HepG2 (cell line): ENCODE results near the gene MMP10. TPM values are rescaled to one million over a fixed set of nuclear protein-coding genes. Genes with fewer than 3 reads are reported as not detected.

ENCODE experiments used
- ATAC-seq: fragments of 200-7000 bp; cut with Tn5 transposase; 3 replicates; pipeline ENCODE4 v1.9.1; 2020; ENCODE audit warnings: mild to moderate bottlenecking, moderate library complexity
- BruUV-seq: library from RNA; stranded (reverse); fragments of 400-500 nt; replicated peaks from 2 replicates; lab custom pipeline; 2021; lab: Mats Ljungman, UMichigan
- CTCF ChIA-PET: fragments of 300-600 bp; formaldehyde crosslinking; extraction: SDS; loops from one replicate; lab custom pipeline; 2021; ENCODE audit warnings: low total read pairs, inconsistent platforms, low intra/inter-chr PET ratio; lab: Yijun Ruan, JAX
- POLR2A ChIA-PET: fragments of 350-600 bp; sonication (Branson Sonifier 250); formaldehyde crosslinking; loops from one replicate; lab custom pipeline; 2020; ENCODE audit warnings: antibody characterized with exemption, inconsistent platforms; lab: Yijun Ruan, JAX
- DNase-seq: peaks from one replicate; pipeline ENCODE4 v3.0.0-alpha.2; 2015; ENCODE audit warnings: low spot score
- FAIRE-seq: peaks from 3 replicates; lab custom pipeline; 2011; peaks lifted over from hg19 to GRCh38; lab: Jason Lieb, UNC
- H2AFZ ChIP-seq: one replicate; pipeline ENCODE4 v1.6.1; 2011; ENCODE audit warnings: low read length, inconsistent platforms
- H3K27ac ChIP-seq: fragments of 300-600 bp; 3 replicates; pipeline ENCODE4 v1.8.0; 2011; ENCODE audit warnings: mixed run types, mild to moderate bottlenecking, mixed read lengths, low read length, inconsistent platforms; ENCODE audit not compliant: insufficient read depth; ENCODE audit errors: extremely low read length
- H3K27me3 ChIP-seq, 2 experiments: fragments of 200-600 bp in 1 of 2; 2 replicates in 1 of 2; 3 replicates in 1 of 2; pipeline versions ENCODE4 v1.6.0 to v1.8.0; 2011; ENCODE audit warnings: low read length in 2 of 2, mild to moderate bottlenecking in 2 of 2, moderate library complexity in 2 of 2, inconsistent platforms in 1 of 2; ENCODE audit not compliant: insufficient read depth in 2 of 2, control insufficient read depth in 1 of 2
- H3K36me3 ChIP-seq, 2 experiments: fragments of 200-600 bp in 1 of 2; replicated peaks in 1 of 2; 2 replicates in 1 of 2; 3 replicates in 1 of 2; pipeline versions ENCODE4 v1.5.1 to v1.8.0; 2011; ENCODE audit warnings: low read length in 2 of 2, inconsistent platforms in 1 of 2; ENCODE audit not compliant: insufficient read depth in 2 of 2, control insufficient read depth in 1 of 2
- H3K4me1 ChIP-seq: 2 replicates; pipeline ENCODE4 v1.5.1; 2012; ENCODE audit warnings: low read length, inconsistent platforms; ENCODE audit not compliant: insufficient read depth
- H3K4me2 ChIP-seq: 2 replicates; pipeline ENCODE4 v1.6.0; 2011; ENCODE audit warnings: low read depth, low read length, inconsistent platforms
- H3K4me3 ChIP-seq, 3 experiments: fragments of 200-600 bp in 1 of 3; sonication (generic), shearing (Covaris generic) in 1 of 3; replicated peaks in 1 of 3; 2 replicates each; pipeline ENCODE4 v1.5.1; 2011 to 2016; ENCODE audit warnings: low read length in 3 of 3, inconsistent platforms in 2 of 3, low read depth in 2 of 3, mild to moderate bottlenecking in 2 of 3, control low read depth in 1 of 3, mixed read lengths in 1 of 3; ENCODE audit not compliant: insufficient read depth in 1 of 3
- H3K79me2 ChIP-seq: one replicate; pipeline ENCODE4 v1.6.1; 2011; ENCODE audit warnings: low read length, inconsistent platforms; ENCODE audit not compliant: insufficient read depth
- H3K9ac ChIP-seq: 2 replicates; pipeline ENCODE4 v1.6.0; 2011; ENCODE audit warnings: mild to moderate bottlenecking, low read depth, low read length, inconsistent platforms; ENCODE audit not compliant: insufficient read depth
- H3K9me3 ChIP-seq: 2 replicates; pipeline ENCODE4 v1.5.1; 2012; ENCODE audit warnings: mild to moderate bottlenecking, low read length
- H4K20me1 ChIP-seq: 2 replicates; pipeline ENCODE4 v1.6.0; 2011; ENCODE audit warnings: inconsistent platforms, mild to moderate bottlenecking, low read length, moderate library complexity; ENCODE audit not compliant: insufficient read depth
- CBFB ChIP-seq: sonication (generic); formaldehyde crosslinking; IDR thresholded peaks from 2 replicates; pipeline ENCODE4 v1.4.0; 2020; ENCODE audit warnings: missing genetic modification reagents
- GABPA ChIP-seq, 2 experiments: IDR thresholded peaks; 2 replicates each; pipeline ENCODE4 v1.6.1; 2011 to 2016; ENCODE audit warnings: low read depth in 2 of 2, low read length in 1 of 2, missing biosample characterization in 1 of 2, missing genetic modification characterization in 1 of 2
- GABPB1 ChIP-seq: IDR thresholded peaks from 2 replicates; pipeline ENCODE4 v1.6.1; 2016; ENCODE audit warnings: mild to moderate bottlenecking, missing genetic modification reagents, moderate library complexity, missing compliant biosample characterization
- KDM3A ChIP-seq: IDR thresholded peaks from 2 replicates; pipeline ENCODE4 v1.6.1; 2018; ENCODE audit warnings: low read depth, missing compliant biosample characterization
- MLX ChIP-seq: IDR thresholded peaks from 2 replicates; pipeline ENCODE4 v1.6.1; 2016
- MTF2 ChIP-seq: sonication (generic); formaldehyde crosslinking; IDR thresholded peaks from 2 replicates; pipeline ENCODE4 v1.5.0; 2020; ENCODE audit warnings: missing genetic modification reagents, borderline replicate concordance
- NPAS2 ChIP-seq: sonication (generic); formaldehyde crosslinking; IDR thresholded peaks from 2 replicates; pipeline ENCODE4 v1.8.0; 2022; ENCODE audit warnings: mild to moderate bottlenecking, missing genetic modification reagents, borderline replicate concordance
- NR2F2 ChIP-seq: IDR thresholded peaks from 2 replicates; pipeline ENCODE4 v1.6.1; 2012; ENCODE audit warnings: low read depth, inconsistent platforms, borderline replicate concordance
- RARA ChIP-seq: IDR thresholded peaks from 2 replicates; pipeline ENCODE4 v1.6.1; 2016; ENCODE audit warnings: missing genetic modification reagents, missing compliant biosample characterization
- RBAK ChIP-seq: sonication (generic); formaldehyde crosslinking; IDR thresholded peaks from 2 replicates; pipeline ENCODE4 v1.5.1; 2020; ENCODE audit warnings: mild to moderate bottlenecking, missing genetic modification reagents
- TAF15 ChIP-seq: fragments of 200-400 bp; formaldehyde crosslinking; IDR thresholded peaks from one replicate; pipeline ENCODE4 v1.6.1; 2018; ENCODE audit warnings: mild to moderate bottlenecking, low read depth, low read length; ENCODE audit not compliant: poor library complexity, severe bottlenecking
- ZNF563 ChIP-seq: sonication (generic); formaldehyde crosslinking; IDR thresholded peaks from 2 replicates; pipeline ENCODE4 v1.8.0; 2022; ENCODE audit warnings: mild to moderate bottlenecking, moderate library complexity, missing genetic modification reagents
- ZNF75D ChIP-seq: sonication (generic); formaldehyde crosslinking; IDR thresholded peaks from 2 replicates; pipeline ENCODE4 v1.8.1; 2023; ENCODE audit warnings: missing genetic modification reagents, mild to moderate bottlenecking, borderline replicate concordance
- ZNF768 ChIP-seq: sonication (generic); formaldehyde crosslinking; IDR thresholded peaks from 2 replicates; pipeline ENCODE4 v1.4.0; 2020; ENCODE audit warnings: missing genetic modification reagents
- WGBS: methylation state at CpG from one replicate; pipeline ENCODE4 v1.1.6; 2017; ENCODE audit warnings: low lambda C conversion rate; 5-methylcytosine and 5-hydroxymethylcytosine counted together
- in situ Hi-C: cut with HindIII; loops from 2 replicates; pipeline ENCODE4 v1.10.0; 2017; ENCODE audit warnings: low pct_unique_long_range_greater_than_20kb; ENCODE audit not compliant: extremely low pct_ligation_motif_present
- intact Hi-C: fragments of 100-400 bp; cut with micrococcal nuclease; formaldehyde crosslinking; loops from one replicate; pipeline ENCODE4 v1.10.0; 2022; ENCODE audit not compliant: unreplicated experiment
- polyA plus RNA-seq, 8 experiments: library from polyadenylated mRNA; depleted of rRNA in 3 of 8; stranded (reverse) in 7 of 8; unstranded in 1 of 8; fragments of >200 nt; fragmentation: Illumina TruSeq in 4 of 8; extraction: Trizol in 4 of 8; gene quantifications; 2 replicates each; pipeline versions ENCODE4 v1.2.1 to v1.2.3, GENCODE V29; 2011 to 2016; ENCODE audit warnings: low read depth in 4 of 8, missing spikeins in 1 of 8, mixed read lengths in 1 of 8; ENCODE audit not compliant: insufficient read depth in 1 of 8
- total RNA-seq, 5 experiments: library from RNA; depleted of rRNA; stranded (reverse); fragments of >200 nt; fragmentation: Illumina TruSeq; extraction: Trizol; gene quantifications; 2 replicates each; pipeline ENCODE4 v1.2.3, GENCODE V29; 2016; ENCODE audit warnings: low read depth in 1 of 5

Gene MMP10
- total and polyA plus RNA-seq, 2 of the 13 experiments (the other 11 are each of a cell fraction or from before 2014, with no cell fraction given), result 0.03 TPM; not detected in 1

- no peak for TF ChIP-seq MTF2 (CRISPR knock-in tag)
- no peak for TF ChIP-seq NPAS2 (CRISPR knock-in tag)
- no peak for TF ChIP-seq ZNF768
- no peak for TF ChIP-seq GABPA (IDR thresholded peaks at IDR 0.05; ENCODE audit: low read depth, low read length)
- no peak for TF ChIP-seq GABPA (CRISPR knock-in tag; IDR thresholded peaks at IDR 0.05; ENCODE audit: low read depth)
- no peak for TF ChIP-seq RARA (CRISPR knock-in tag)
- TF ChIP-seq GABPB1 (CRISPR knock-in tag), result no peak
- TF ChIP-seq RBAK (CRISPR knock-in tag), result no peak
Measured at GRCh38 chr11:102802341-102802740, 21.9 kb upstream of the MMP10 start (continued).

GRCh38 chr11:102800767-102801166 lies 20.3 kb upstream of the MMP10 start:
- ATAC-seq, result no peak
- no peaks in the 10 kb centered on the region for H3K79me2 ChIP-seq
- in situ Hi-C loops (loop anchor here (10.0 kb wide), 1 partner anchor 134 kb away; no protein-coding TSS in a partner anchor), intact Hi-C loops (loop anchor here (10.0 kb wide), 1 partner anchor 254 kb away; no protein-coding TSS in a partner anchor)
- POLR2A ChIA-PET, result no interaction called here
- H3K36me3 ChIP-seq, result no peaks in the 10 kb centered on the region
- TF ChIP-seq CBFB (no peak), ZNF75D (CRISPR knock-in tag) (no peak), KDM3A (CRISPR knock-in tag) (no peak), NR2F2 (no peak), MLX (CRISPR knock-in tag) (no peak), TAF15 (no peak), ZNF563 (no peak)
- no peaks in the 10 kb centered on the region; a peak in 1 of 5 replicates for H3K27me3 ChIP-seq
- H3K4me2 ChIP-seq, result no peak overlapping the region
- no peak for DNase-seq
- no TSS peak for BruUV-seq
- 1% methylated on average over 4 of the region's 4 CpGs for WGBS
- H3K9ac ChIP-seq, result no peak overlapping the region
- H4K20me1 ChIP-seq, result no peaks in the 10 kb centered on the region
- FAIRE-seq, result no peak
- H3K4me3 ChIP-seq, result no peak overlapping the region
- CTCF ChIA-PET, result no interaction called here
- no peaks in the 10 kb centered on the region for H3K4me1 ChIP-seq
- H3K27ac ChIP-seq, result no peak overlapping the region
- no peaks in the 10 kb centered on the region for H3K9me3 ChIP-seq
- no peak overlapping the region for H2AFZ ChIP-seq
